Heart left ventricle (tissue), 16 donors: Measurements from ENCODE around the gene PPP2R5B. TPM values are rescaled to one million over a fixed set of nuclear protein-coding genes. Genes with fewer than 3 reads are reported as not detected.

Experiments used
- ATAC-seq, 4 donors: fragments of 200-7000 bp; cut with Tn5 transposase; one replicate each; pipeline ENCODE4 v1.9.1; 2020 to 2022; ENCODE audit warnings: moderate library complexity in 4 of 4, mild to moderate bottlenecking in 3 of 4, moderate number of reproducible peaks in 1 of 4
- DNase-seq, 5 donors: peaks; one replicate each; pipeline ENCODE4 v3.0.0-alpha.2; 2020
- H3K27ac ChIP-seq, 12 donors: fragments of 200-600 bp; sonication (generic) in 4 of 12; one replicate each; pipeline versions ENCODE4 v1.5.0 to v1.8.0; 2016 to 2022; ENCODE audit warnings: mild to moderate bottlenecking in 2 of 12
- H3K27me3 ChIP-seq, 9 donors: fragments of 200-600 bp; sonication (generic) in 2 of 9; one replicate each; pipeline versions ENCODE4 v1.5.1 to v1.8.0; 2016 to 2022; ENCODE audit warnings: mild to moderate bottlenecking in 3 of 9
- H3K36me3 ChIP-seq, 9 donors: fragments of 200-600 bp; sonication (generic) in 2 of 9; one replicate each; pipeline versions ENCODE4 v1.5.0 to v1.8.0; 2018 to 2022; ENCODE audit warnings: mild to moderate bottlenecking in 2 of 9
- H3K4me1 ChIP-seq, 12 donors: fragments of 200-600 bp; sonication (generic) in 4 of 12; one replicate each; pipeline versions ENCODE4 v1.5.0 to v1.8.0; 2016 to 2022; ENCODE audit warnings: mild to moderate bottlenecking in 3 of 12
- H3K4me3 ChIP-seq, 12 donors: fragments of 200-600 bp; sonication (generic) in 4 of 12; one replicate each; pipeline versions ENCODE4 v1.5.0 to v1.8.0; 2017 to 2022; ENCODE audit warnings: mild to moderate bottlenecking in 9 of 12, moderate library complexity in 4 of 12
- H3K9me3 ChIP-seq, 12 donors: fragments of 200-600 bp; sonication (generic) in 4 of 12; one replicate each; pipeline versions ENCODE4 v1.5.0 to v1.8.0; 2016 to 2022; ENCODE audit warnings: mild to moderate bottlenecking in 1 of 12
- CTCF ChIP-seq, 12 donors: fragments of 200-600 bp; sonication (generic) in 4 of 12; IDR thresholded peaks; one replicate each; pipeline versions ENCODE4 v1.5.0 to v1.8.0; 2018 to 2022; ENCODE audit warnings: antibody characterized with exemption in 12 of 12, mild to moderate bottlenecking in 5 of 12
- POLR2A ChIP-seq, 2 donors: fragments of 450-650 bp; IDR thresholded peaks; one replicate each; pipeline ENCODE4 v1.6.1; 2017; ENCODE audit warnings: antibody characterized with exemption in 2 of 2, mild to moderate bottlenecking in 2 of 2, moderate library complexity in 2 of 2
- WGBS, 4 donors: extraction: QIAGEN DNeasy Blood & Tissue Kit in 2 of 4; methylation state at CpG; one replicate each; pipeline versions ENCODE4 v1.1.5 to v1.1.7; 2013 to 2018; 5-methylcytosine and 5-hydroxymethylcytosine counted together
- intact Hi-C, 10 donors: fragments of 100-400 bp; cut with DNase I; formaldehyde crosslinking; loops; one replicate each; pipeline versions ENCODE4 v1.11.1 to v1.14.2; 2022
- polyA plus RNA-seq, 2 donors: library from polyadenylated mRNA; stranded (reverse); fragments of 200-250 nt; gene quantifications; one replicate each; pipeline ENCODE4 v1.2.3, GENCODE V29; 2013
- total RNA-seq, 9 donors: library from RNA; depleted of rRNA in 2 of 9; stranded (reverse); fragments of >200 nt in 2 of 9; fragmentation: NEBNext Ultra II Directional in 3 of 9; extraction: Animal tissue kit (Norgen Biotek cat#: 25700) in 3 of 9; gene quantifications; one replicate each; pipeline versions ENCODE4 v1.1.0 to v1.2.4, GENCODE V29; 2016 to 2023
- donor health status: ischemic (EF 13 %, LVEDD 7.1; RV severe dilation, severe dysfunction).
- donor health status: healthy with polysubstance abuse.
- donor health status: DM: no; HTN: yes; CAD: no.
- donor health status: DM: no; HTN: no; CAD: no.
- donor health status: ischemic (EF 25% LVEDD 6.9; RV normal size, moderate dysfunction).
- donor health status: ischemic (EF 25% LVEDD 5.7; RV mildly dilated, moderate dysfunction).
- donor health status: healthy.
- donor health status: DM: yes; HTN: yes; CAD: no.
- donor health status: ischemic (EF 35%, LVEDD 5.7; RV mildly dilated, moderate dysfunction).
- donor health status: nonischemic (EF 11% LVEDD 7.7; RV severe dilation, severe dysfunction).
- donor health status: DM: yes; HTN: yes; CAD: no.
- donor health status: PGD.
- donor health status: ischemic (EF 29% LVEDD 5.4; RV normal size, mild dysfunction).
- donor health status: nonischemic (EF 23%, LVEDD 6.1; RV moderate dilation, normal function).

Gene PPP2R5B
- total and polyA plus RNA-seq, 11 donors, result 17.5 to 34.3 (median 22.6) TPM

- Histone ChIP-seq H3K36me3 (no peaks in the 10 kb centered on the region), H3K9me3 (no peaks in the 10 kb centered on the region), H3K4me3 (no peak overlapping the region), H3K27ac (no peak overlapping the region), H3K4me1 (no peaks in the 10 kb centered on the region), H3K27me3 (peaks cover 0 to 5% (median 0%) of the 10 kb centered on the region in 9 donors)
- WGBS, 4 donors, result 69 to 81% (median 77%) methylated on average over 4 of the region's 4 CpGs
- ATAC-seq (no peak), DNase-seq (no peak)
- TF ChIP-seq CTCF (IDR thresholded peaks at IDR 0.05) (no peak), POLR2A (IDR thresholded peaks at IDR 0.05) (no peak)
- intact Hi-C loops, result no loop called here
Measured at GRCh38 chr11:64951529-64951928, 27.0 kb downstream of the PPP2R5B start.

- no peaks in the 10 kb centered on the region for H3K9me3 ChIP-seq
- intact Hi-C loops, result no loop called here
- no peaks in the 10 kb centered on the region for H3K4me1 ChIP-seq
- 45 to 52% (median 47%) methylated on average over 5 of the region's 5 CpGs for WGBS, 4 donors
- no peaks in the 10 kb centered on the region for H3K36me3 ChIP-seq
- no peak for TF ChIP-seq CTCF (IDR thresholded peaks at IDR 0.05)
- TF ChIP-seq POLR2A (IDR thresholded peaks at IDR 0.05), result no peak
- DNase-seq, result no peak
- no peak overlapping the region for H3K27ac ChIP-seq
- H3K4me3 ChIP-seq, result no peak overlapping the region
- peaks cover 0 to 5% (median 0%) of the 10 kb centered on the region in 9 donors for H3K27me3 ChIP-seq
- no peak for ATAC-seq
Measured at GRCh38 chr11:64954201-64954600, 29.7 kb downstream of the PPP2R5B start.

GRCh38 chr11:64959498-64959897, 35.0 kb downstream of the PPP2R5B start:
- Histone ChIP-seq H3K27me3 (peaks cover 0 to 3% (median 0%) of the 10 kb centered on the region in 9 donors), H3K9me3 (no peaks in the 10 kb centered on the region), H3K36me3 (no peaks in the 10 kb centered on the region), H3K4me1 (no peaks in the 10 kb centered on the region), H3K27ac (no peak overlapping the region), H3K4me3 (no peak overlapping the region)
- ATAC-seq (no peak), DNase-seq (no peak)
- WGBS, 4 donors, result 68 to 74% (median 70%) methylated on average over 3 of the region's 3 CpGs
- intact Hi-C loops, result loop anchor here in 2 of 10 donors (5.0 kb wide), 1 partner anchor 38 kb away; the partner anchor contains the start of gene BATF2 (in 2 of the 2)
- TF ChIP-seq POLR2A (IDR thresholded peaks at IDR 0.05) (no peak), CTCF (IDR thresholded peaks at IDR 0.05) (no peak)

- H3K27ac ChIP-seq, result no peak overlapping the region
- H3K4me3 ChIP-seq, result no peak overlapping the region
- TF ChIP-seq CTCF (IDR thresholded peaks at IDR 0.05), result no peak
- H3K36me3 ChIP-seq, result no peaks in the 10 kb centered on the region
- DNase-seq (no peak), ATAC-seq (no peak)
- H3K9me3 ChIP-seq, result no peaks in the 10 kb centered on the region
- WGBS, 4 donors, result 48 to 57% (median 57%) methylated on average over 4 of the region's 4 CpGs
- intact Hi-C loops, result no loop called here
- H3K27me3 ChIP-seq, result peaks cover 0 to 3% (median 0%) of the 10 kb centered on the region in 9 donors
- H3K4me1 ChIP-seq, result no peaks in the 10 kb centered on the region
Measured at GRCh38 chr11:64960719-64961118, 36.2 kb downstream of the PPP2R5B start.
